ENCODE data around the gene CITED4.

Gene CITED4

DNA sequence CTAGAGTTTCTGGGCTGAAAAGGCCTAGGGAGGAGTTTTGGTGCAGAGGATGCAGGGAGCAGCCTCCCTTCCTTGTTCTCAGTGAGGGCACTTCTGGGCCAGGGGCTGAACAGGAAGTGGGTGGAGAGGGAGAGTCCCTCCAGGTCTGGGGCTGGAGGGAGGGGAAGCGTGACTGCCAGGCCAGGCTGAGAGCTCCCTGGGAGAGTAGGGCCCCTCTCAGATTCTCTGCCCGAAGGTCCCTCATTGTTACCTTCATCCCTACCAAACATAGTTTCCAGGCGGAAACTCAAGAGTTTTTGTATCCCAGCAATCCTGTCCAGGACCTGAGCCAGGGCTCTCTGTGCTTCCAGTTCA, 36.8 kb downstream of the CITED4 start:
- no peaks in the 10 kb centered on the region for H3K9me3 ChIP-seq (ENCODE audit: control insufficient read depth in 5 of 5, low read length in 5 of 5)
- H3K27me3 ChIP-seq (ENCODE audit: control insufficient read depth in 5 of 5, insufficient read depth in 4 of 5, low read length in 5 of 5): no peaks in the 10 kb centered on the region
- H3K4me3 ChIP-seq (ENCODE audit: low read depth in 1 of 5, low read length in 5 of 5): no peak overlapping the region
- no peaks in the 10 kb centered on the region for H3K4me1 ChIP-seq (ENCODE audit: control insufficient read depth in 5 of 5, insufficient read depth in 5 of 5, low read length in 5 of 5)
- H3K9ac ChIP-seq (ENCODE audit: low read length in 5 of 5): no peak overlapping the region
- H3K27ac ChIP-seq (ENCODE audit: low read depth, low read length): no peak overlapping the region
- H3K36me3 ChIP-seq (ENCODE audit: control insufficient read depth in 5 of 5, insufficient read depth in 5 of 5, low read length in 5 of 5): no peaks in the 10 kb centered on the region

DNA sequence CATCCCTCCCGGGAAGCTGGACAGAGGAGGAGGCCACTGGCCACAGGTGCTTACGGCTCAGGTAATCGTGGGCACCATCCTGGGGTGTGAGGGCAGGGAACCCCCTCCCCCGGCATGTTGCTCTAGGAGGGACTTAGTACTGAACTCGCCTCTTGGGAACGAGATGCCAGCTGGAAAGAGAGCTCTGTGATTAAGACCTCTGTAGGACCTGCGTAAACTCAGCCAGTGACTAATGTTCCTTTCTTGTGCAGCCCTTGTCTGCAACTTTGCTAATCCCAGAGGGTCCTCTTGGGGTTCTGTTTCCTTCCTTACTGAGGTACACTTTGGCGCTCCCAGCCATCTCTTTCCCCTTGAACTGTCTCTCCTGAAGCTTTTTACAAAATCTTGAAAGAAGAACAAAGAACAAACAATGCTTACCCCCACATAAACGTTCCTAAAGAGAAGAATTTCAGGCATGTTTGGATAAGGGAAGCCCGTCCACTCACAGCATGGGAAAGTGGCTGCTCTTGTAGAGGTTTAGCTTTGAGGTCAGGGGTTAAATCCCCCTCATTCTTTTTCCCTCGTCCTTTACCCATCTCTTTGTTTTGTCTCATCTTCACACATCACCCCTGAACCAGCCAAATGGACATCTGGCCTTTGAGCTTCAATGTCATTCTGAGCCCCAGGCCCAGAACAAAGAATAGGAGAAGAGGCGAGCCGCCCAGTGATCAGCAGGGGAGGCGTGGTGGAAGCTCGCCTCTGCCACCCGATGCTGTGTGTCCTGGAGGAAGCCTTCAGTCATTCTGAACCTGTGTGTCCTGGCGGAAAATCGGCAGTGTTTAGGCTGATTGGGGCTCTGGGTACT, 37.4 kb downstream of the CITED4 start:
- Histone ChIP-seq H3K4me3 (ENCODE audit: low read depth in 1 of 5, low read length in 5 of 5) (no peak overlapping the region), H3K4me1 (ENCODE audit: control insufficient read depth in 5 of 5, insufficient read depth in 5 of 5, low read length in 5 of 5) (no peaks in the 10 kb centered on the region), H3K9me3 (ENCODE audit: control insufficient read depth in 5 of 5, low read length in 5 of 5) (no peaks in the 10 kb centered on the region), H3K27me3 (ENCODE audit: control insufficient read depth in 5 of 5, insufficient read depth in 4 of 5, low read length in 5 of 5) (no peaks in the 10 kb centered on the region), H3K9ac (ENCODE audit: low read length in 5 of 5) (no peak overlapping the region), H3K27ac (ENCODE audit: low read depth, low read length) (no peak overlapping the region), H3K36me3 (ENCODE audit: control insufficient read depth in 5 of 5, insufficient read depth in 5 of 5, low read length in 5 of 5) (no peaks in the 10 kb centered on the region)

DNA sequence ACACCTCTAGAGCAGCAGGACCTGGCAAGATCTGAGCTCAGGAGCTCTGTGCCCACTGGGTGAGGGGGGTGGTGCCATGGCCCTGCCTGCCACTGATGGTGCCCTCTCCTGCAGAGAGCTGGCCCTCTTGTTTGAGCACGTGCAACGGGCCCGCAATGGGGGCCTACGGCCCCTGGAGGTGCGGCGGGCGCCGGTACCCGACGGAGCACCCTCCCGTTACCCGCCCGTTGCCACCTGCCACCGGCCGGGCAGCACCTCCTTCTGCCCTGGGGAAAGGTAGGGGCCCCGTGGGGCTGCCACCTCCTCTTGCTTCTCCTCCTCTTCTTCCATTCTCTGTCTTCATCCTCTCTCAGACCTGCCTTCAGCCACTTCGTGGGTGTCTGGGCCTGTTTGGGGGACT, 38.2 kb downstream of the CITED4 start:
- no peak overlapping the region for H3K9ac ChIP-seq (ENCODE audit: low read length in 5 of 5)
- H3K27ac ChIP-seq (ENCODE audit: low read depth, low read length): no peak overlapping the region
- no peaks in the 10 kb centered on the region for H3K4me1 ChIP-seq (ENCODE audit: control insufficient read depth in 5 of 5, insufficient read depth in 5 of 5, low read length in 5 of 5)
- no peaks in the 10 kb centered on the region for H3K9me3 ChIP-seq (ENCODE audit: control insufficient read depth in 5 of 5, low read length in 5 of 5)
- no peak overlapping the region for H3K4me3 ChIP-seq (ENCODE audit: low read depth in 1 of 5, low read length in 5 of 5)
- peaks cover 0 to 4% (median 0%) of the 10 kb centered on the region in 5 donors for H3K27me3 ChIP-seq (ENCODE audit: control insufficient read depth in 5 of 5, insufficient read depth in 4 of 5, low read length in 5 of 5)
- no peaks in the 10 kb centered on the region for H3K36me3 ChIP-seq (ENCODE audit: control insufficient read depth in 5 of 5, insufficient read depth in 5 of 5, low read length in 5 of 5)

DNA sequence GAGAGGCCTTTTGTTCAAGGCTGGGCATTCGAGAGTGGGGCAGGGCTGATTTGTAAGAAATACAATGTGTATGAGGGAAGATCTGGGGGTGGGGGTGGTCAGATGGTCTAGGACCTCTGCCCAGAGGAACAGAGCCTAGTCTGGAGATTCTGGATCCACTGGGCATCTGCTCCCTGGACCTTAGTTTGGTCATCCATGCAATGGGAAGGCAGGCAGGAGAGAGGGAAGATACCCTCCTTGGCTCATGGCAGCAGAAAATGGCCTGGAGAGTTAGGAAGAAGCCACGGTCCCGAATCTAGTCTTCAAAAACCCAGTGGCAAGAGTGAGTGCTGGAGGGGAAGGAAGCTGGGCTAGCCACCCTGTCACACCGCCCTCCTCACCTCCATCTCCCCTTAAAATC, 38.8 kb downstream of the CITED4 start:
- H3K9ac ChIP-seq (ENCODE audit: low read length in 5 of 5): no peak overlapping the region
- no peak overlapping the region for H3K27ac ChIP-seq (ENCODE audit: low read depth, low read length)
- H3K4me1 ChIP-seq (ENCODE audit: control insufficient read depth in 5 of 5, insufficient read depth in 5 of 5, low read length in 5 of 5): peaks cover 0 to 5% (median 4%) of the 10 kb centered on the region in 5 donors
- no peaks in the 10 kb centered on the region for H3K36me3 ChIP-seq (ENCODE audit: control insufficient read depth in 5 of 5, insufficient read depth in 5 of 5, low read length in 5 of 5)
- H3K9me3 ChIP-seq (ENCODE audit: control insufficient read depth in 5 of 5, low read length in 5 of 5): no peaks in the 10 kb centered on the region
- H3K27me3 ChIP-seq (ENCODE audit: control insufficient read depth in 5 of 5, insufficient read depth in 4 of 5, low read length in 5 of 5): peaks cover 0 to 4% (median 2%) of the 10 kb centered on the region in 5 donors
- H3K4me3 ChIP-seq (ENCODE audit: low read depth in 1 of 5, low read length in 5 of 5): no peak overlapping the region

DNA sequence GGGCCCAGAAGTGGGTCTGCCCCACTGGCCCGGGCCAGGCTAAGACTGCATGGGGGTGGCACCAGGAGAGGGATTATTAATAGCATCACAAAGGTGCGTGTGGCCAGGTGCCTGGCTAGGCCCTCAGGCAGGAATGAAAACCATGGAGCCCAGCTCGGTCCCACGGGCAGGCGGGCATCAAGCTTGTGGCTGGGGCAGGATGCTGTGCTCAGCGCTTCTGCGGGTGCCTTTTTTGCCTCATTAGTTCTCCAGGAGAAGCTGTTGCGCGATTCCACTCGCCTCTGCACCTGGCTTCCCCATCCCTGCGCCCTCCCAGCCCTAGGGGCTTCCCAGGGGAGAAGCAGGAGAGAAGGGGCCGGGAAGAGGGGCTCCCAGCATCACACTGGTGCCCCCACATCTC, 39.3 kb downstream of the CITED4 start:
- Histone ChIP-seq H3K27ac (ENCODE audit: low read depth, low read length) (no peak overlapping the region), H3K9ac (ENCODE audit: low read length in 5 of 5) (no peak overlapping the region), H3K4me3 (ENCODE audit: low read depth in 1 of 5, low read length in 5 of 5) (no peak overlapping the region), H3K27me3 (ENCODE audit: control insufficient read depth in 5 of 5, insufficient read depth in 4 of 5, low read length in 5 of 5) (peaks cover 0 to 7% (median 6%) of the 10 kb centered on the region in 5 donors), H3K4me1 (ENCODE audit: control insufficient read depth in 5 of 5, insufficient read depth in 5 of 5, low read length in 5 of 5) (peaks cover 0 to 10% (median 9%) of the 10 kb centered on the region in 5 donors), H3K36me3 (ENCODE audit: control insufficient read depth in 5 of 5, insufficient read depth in 5 of 5, low read length in 5 of 5) (no peaks in the 10 kb centered on the region), H3K9me3 (ENCODE audit: control insufficient read depth in 5 of 5, low read length in 5 of 5) (no peaks in the 10 kb centered on the region)

DNA sequence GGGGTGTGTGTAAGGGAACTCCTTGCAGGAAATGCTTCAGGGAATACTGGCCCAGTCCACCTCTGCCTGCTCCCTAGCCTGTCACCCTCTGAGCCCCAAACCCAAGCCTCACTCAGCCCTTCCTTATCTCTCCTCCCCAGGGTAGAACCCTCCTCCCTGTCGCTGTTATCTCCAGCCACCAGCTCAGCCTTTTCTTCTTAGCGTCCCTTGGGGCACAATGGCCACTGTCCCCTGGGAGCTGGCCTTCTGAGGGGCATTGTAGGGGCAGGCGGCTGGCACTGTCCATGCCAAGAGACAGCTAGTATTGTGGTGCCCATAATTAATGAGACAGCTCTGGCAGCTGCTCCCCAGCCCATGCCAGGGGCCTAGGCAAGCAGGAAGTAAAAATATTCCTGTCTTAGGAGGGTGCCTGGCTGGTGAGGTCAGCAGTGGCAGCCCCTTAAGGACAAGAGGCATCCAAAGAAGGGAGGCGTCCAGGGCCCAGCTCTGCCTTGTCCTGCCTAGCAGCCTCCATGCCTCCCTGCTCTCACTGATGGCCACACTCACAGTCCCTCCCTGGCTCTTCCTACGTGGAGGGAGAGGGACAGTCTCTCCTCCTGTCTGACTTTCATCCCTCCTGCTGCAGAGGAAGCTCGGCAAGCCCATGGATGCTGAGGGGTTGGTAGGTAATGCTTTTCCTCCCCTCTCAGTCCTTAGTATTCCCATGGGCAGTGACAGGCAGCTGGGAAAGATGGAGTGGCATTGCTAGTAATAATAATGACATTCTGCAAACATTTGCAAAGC, 41.1 kb downstream of the CITED4 start:
- Histone ChIP-seq H3K36me3 (ENCODE audit: control insufficient read depth in 5 of 5, insufficient read depth in 5 of 5, low read length in 5 of 5) (no peaks in the 10 kb centered on the region), H3K27me3 (ENCODE audit: control insufficient read depth in 5 of 5, insufficient read depth in 4 of 5, low read length in 5 of 5) (peaks cover 0 to 14% (median 11%) of the 10 kb centered on the region in 5 donors), H3K9me3 (ENCODE audit: control insufficient read depth in 5 of 5, low read length in 5 of 5) (no peaks in the 10 kb centered on the region), H3K4me1 (ENCODE audit: control insufficient read depth in 5 of 5, insufficient read depth in 5 of 5, low read length in 5 of 5) (peaks cover 0 to 11% (median 9%) of the 10 kb centered on the region in 5 donors), H3K9ac (ENCODE audit: low read length in 5 of 5) (no peak overlapping the region), H3K4me3 (ENCODE audit: low read depth in 1 of 5, low read length in 5 of 5) (no peak overlapping the region), H3K27ac (ENCODE audit: low read depth, low read length) (no peak overlapping the region)

DNA sequence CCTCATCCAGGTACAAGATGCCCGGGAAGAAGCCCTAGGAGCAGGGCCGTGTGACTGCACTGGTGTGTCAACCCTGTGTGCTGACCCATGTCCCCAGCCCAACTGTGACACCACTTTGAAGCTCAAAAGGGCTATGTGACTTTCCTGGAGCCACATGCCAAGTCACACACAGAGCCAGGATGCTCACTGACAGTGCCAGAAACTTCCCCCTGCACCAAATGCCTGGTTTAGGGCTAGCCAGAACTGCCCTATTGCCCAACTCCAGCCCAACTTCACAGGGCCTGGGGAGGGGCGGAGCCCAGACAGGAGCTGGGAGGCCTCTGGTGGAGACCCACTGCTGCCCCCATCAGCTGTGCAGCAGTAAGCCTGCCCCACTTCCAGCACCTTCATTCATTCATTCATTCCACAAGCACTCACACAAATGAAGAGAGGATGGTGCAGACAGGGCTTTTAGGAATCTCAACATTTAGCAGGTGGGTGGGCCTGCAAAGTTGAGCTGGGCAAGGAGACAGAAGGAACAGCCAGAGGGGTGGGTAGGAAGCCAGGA, 41.8 kb downstream of the CITED4 start:
- Histone ChIP-seq H3K36me3 (ENCODE audit: control insufficient read depth in 5 of 5, insufficient read depth in 5 of 5, low read length in 5 of 5) (no peaks in the 10 kb centered on the region), H3K4me1 (ENCODE audit: control insufficient read depth in 5 of 5, insufficient read depth in 5 of 5, low read length in 5 of 5) (peaks cover 0 to 11% (median 9%) of the 10 kb centered on the region in 5 donors), H3K9ac (ENCODE audit: low read length in 5 of 5) (no peak overlapping the region), H3K4me3 (ENCODE audit: low read depth in 1 of 5, low read length in 5 of 5) (no peak overlapping the region), H3K27ac (ENCODE audit: low read depth, low read length) (no peak overlapping the region), H3K9me3 (ENCODE audit: control insufficient read depth in 5 of 5, low read length in 5 of 5) (no peaks in the 10 kb centered on the region), H3K27me3 (ENCODE audit: control insufficient read depth in 5 of 5, insufficient read depth in 4 of 5, low read length in 5 of 5) (peaks cover 0 to 17% (median 11%) of the 10 kb centered on the region in 5 donors)

DNA sequence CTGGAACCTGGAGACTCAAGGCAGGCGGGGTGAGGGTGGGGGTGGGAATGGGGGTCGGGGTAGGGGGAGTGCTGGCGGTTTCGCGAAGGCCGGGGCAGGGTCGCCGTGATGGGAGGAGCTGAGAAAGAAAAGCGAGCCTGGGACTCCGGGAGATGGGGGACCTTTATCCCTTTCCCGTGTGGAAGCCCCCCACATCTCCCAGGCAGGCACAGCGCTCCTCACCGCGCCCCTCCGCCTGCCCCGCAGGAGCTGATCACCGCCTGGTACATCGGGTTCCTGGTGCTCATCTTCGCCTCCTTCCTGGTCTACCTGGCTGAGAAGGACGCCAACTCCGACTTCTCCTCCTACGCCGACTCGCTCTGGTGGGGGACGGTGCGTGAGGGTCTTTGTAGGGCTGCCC, 43.1 kb downstream of the CITED4 start:
- Histone ChIP-seq H3K9ac (ENCODE audit: low read length in 5 of 5) (no peak overlapping the region), H3K36me3 (ENCODE audit: control insufficient read depth in 5 of 5, insufficient read depth in 5 of 5, low read length in 5 of 5) (no peaks in the 10 kb centered on the region), H3K4me3 (ENCODE audit: low read depth in 1 of 5, low read length in 5 of 5) (no peak overlapping the region)

DNA sequence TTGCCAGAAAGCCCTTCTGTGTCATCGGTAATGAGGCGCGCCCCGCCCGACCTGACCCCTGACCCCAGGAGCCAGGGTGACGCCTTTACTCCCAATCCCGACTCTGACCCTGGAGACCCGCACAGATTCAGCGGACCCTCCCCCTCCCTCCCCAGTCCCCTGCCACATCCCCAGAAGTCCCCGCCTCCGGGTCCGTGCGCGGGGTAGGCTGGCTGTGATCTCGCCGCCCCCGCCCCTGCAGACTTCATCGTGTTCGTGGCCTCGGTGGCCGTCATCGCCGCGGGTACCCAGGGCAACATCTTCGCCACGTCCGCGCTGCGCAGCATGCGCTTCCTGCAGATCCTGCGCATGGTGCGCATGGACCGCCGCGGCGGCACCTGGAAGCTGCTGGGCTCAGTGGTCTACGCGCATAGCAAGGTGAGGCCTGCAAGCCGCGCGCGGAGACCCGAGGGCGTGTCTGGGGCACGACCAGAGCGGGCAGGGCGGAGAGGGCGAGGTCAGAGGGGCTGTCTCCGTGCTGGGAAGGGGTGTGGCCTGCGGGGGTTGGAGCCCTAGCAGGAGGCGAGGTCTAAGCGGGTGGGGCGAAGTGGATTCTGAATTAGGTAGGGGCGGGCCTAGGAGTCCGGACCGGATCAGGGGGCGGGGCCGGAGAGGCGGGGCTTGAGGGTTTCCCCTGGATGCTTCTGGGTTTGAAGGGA, 43.8 kb downstream of the CITED4 start:
- Histone ChIP-seq H3K9ac (ENCODE audit: low read length in 5 of 5) (no peak overlapping the region), H3K36me3 (ENCODE audit: control insufficient read depth in 5 of 5, insufficient read depth in 5 of 5, low read length in 5 of 5) (no peaks in the 10 kb centered on the region), H3K27me3 (ENCODE audit: control insufficient read depth in 5 of 5, insufficient read depth in 4 of 5, low read length in 5 of 5) (peaks cover 0 to 17% (median 11%) of the 10 kb centered on the region in 5 donors), H3K4me1 (ENCODE audit: control insufficient read depth in 5 of 5, insufficient read depth in 5 of 5, low read length in 5 of 5) (peaks cover 0 to 11% (median 9%) of the 10 kb centered on the region in 5 donors), H3K4me3 (ENCODE audit: low read depth in 1 of 5, low read length in 5 of 5) (peak overlapping the region in 4 of 5 donors; percentile 11 to 66 (median 60)), H3K9me3 (ENCODE audit: control insufficient read depth in 5 of 5, low read length in 5 of 5) (no peaks in the 10 kb centered on the region), H3K27ac (ENCODE audit: low read depth, low read length) (no peak overlapping the region)

More for the DNA sequence above, 43.1 kb downstream of the CITED4 start:
- peaks cover 0 to 11% (median 9%) of the 10 kb centered on the region in 5 donors for H3K4me1 ChIP-seq (ENCODE audit: control insufficient read depth in 5 of 5, insufficient read depth in 5 of 5, low read length in 5 of 5)
- H3K9me3 ChIP-seq (ENCODE audit: control insufficient read depth in 5 of 5, low read length in 5 of 5): no peaks in the 10 kb centered on the region
- H3K27ac ChIP-seq (ENCODE audit: low read depth, low read length): no peak overlapping the region
- H3K27me3 ChIP-seq (ENCODE audit: control insufficient read depth in 5 of 5, insufficient read depth in 4 of 5, low read length in 5 of 5): peaks cover 0 to 17% (median 11%) of the 10 kb centered on the region in 5 donors
